ENCODE measurements around the gene FRAS1.

DNA sequence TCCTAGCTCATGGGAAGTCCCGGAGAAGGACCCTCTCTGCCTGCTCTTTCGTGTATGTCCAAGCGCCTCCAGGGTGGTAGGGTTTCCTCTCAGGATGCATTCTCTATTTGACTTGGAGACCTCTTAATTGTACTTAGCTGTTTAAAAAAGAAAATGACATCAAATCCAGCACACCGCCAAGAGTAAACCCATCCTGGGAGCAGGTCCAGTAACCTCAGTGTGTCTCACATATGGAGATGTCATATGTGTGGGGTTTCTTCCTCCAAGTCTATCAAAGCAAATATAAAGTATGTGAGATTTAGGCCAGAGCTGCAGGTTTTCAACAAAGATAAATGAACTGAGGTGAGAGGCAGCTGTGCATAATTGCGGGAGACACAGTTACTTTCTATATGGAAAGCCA, 285.0 kb downstream of the FRAS1 start:
- TF ChIP-seq CREB1 (CRISPR knock-in tag; IDR thresholded peaks at IDR 0.05) (no peak), TEAD4 (CRISPR knock-in tag; IDR thresholded peaks at IDR 0.05) (no peak), SMAD4 (CRISPR knock-in tag; IDR thresholded peaks at IDR 0.05) (no peak)
- TF ChIP-seq, protein P1, sequence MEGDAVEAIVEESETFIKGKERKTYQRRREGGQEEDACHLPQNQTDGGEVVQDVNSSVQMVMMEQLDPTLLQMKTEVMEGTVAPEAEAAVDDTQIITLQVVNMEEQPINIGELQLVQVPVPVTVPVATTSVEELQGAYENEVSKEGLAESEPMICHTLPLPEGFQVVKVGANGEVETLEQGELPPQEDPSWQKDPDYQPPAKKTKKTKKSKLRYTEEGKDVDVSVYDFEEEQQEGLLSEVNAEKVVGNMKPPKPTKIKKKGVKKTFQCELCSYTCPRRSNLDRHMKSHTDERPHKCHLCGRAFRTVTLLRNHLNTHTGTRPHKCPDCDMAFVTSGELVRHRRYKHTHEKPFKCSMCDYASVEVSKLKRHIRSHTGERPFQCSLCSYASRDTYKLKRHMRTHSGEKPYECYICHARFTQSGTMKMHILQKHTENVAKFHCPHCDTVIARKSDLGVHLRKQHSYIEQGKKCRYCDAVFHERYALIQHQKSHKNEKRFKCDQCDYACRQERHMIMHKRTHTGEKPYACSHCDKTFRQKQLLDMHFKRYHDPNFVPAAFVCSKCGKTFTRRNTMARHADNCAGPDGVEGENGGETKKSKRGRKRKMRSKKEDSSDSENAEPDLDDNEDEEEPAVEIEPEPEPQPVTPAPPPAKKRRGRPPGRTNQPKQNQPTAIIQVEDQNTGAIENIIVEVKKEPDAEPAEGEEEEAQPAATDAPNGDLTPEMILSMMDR (IDR thresholded peaks at IDR 0.05), result no peak

Data from WTC11 (cell line).